HUES48 (cell line): Measurements from ENCODE around the gene PALM.

Experiments
- H3K27ac ChIP-seq: one replicate; pipeline ENCODE4 v1.7.0; 2013; ENCODE audit warnings: low read depth, low read length, inconsistent platforms
- H3K27me3 ChIP-seq: 2 replicates; pipeline ENCODE4 v1.6.1; 2013; ENCODE audit warnings: mild to moderate bottlenecking, low read length; ENCODE audit not compliant: control insufficient read depth, insufficient read depth
- H3K36me3 ChIP-seq: 2 replicates; pipeline ENCODE4 v1.6.1; 2013; ENCODE audit warnings: low read length; ENCODE audit not compliant: control insufficient read depth, insufficient read depth
- H3K4me1 ChIP-seq: 2 replicates; pipeline ENCODE4 v1.6.1; 2013; ENCODE audit warnings: mild to moderate bottlenecking, low read length; ENCODE audit not compliant: control insufficient read depth, insufficient read depth
- H3K4me3 ChIP-seq: 2 replicates; pipeline ENCODE4 v1.5.1; 2013; ENCODE audit warnings: mild to moderate bottlenecking, low read depth, low read length
- H3K9ac ChIP-seq: 2 replicates; pipeline ENCODE4 v1.6.1; 2013; ENCODE audit warnings: mild to moderate bottlenecking, low read depth, low read length, moderate library complexity
- H3K9me3 ChIP-seq: 2 replicates; pipeline ENCODE4 v1.6.1; 2013; ENCODE audit warnings: low read length; ENCODE audit not compliant: control insufficient read depth, insufficient read depth

The PALM gene

DNA sequence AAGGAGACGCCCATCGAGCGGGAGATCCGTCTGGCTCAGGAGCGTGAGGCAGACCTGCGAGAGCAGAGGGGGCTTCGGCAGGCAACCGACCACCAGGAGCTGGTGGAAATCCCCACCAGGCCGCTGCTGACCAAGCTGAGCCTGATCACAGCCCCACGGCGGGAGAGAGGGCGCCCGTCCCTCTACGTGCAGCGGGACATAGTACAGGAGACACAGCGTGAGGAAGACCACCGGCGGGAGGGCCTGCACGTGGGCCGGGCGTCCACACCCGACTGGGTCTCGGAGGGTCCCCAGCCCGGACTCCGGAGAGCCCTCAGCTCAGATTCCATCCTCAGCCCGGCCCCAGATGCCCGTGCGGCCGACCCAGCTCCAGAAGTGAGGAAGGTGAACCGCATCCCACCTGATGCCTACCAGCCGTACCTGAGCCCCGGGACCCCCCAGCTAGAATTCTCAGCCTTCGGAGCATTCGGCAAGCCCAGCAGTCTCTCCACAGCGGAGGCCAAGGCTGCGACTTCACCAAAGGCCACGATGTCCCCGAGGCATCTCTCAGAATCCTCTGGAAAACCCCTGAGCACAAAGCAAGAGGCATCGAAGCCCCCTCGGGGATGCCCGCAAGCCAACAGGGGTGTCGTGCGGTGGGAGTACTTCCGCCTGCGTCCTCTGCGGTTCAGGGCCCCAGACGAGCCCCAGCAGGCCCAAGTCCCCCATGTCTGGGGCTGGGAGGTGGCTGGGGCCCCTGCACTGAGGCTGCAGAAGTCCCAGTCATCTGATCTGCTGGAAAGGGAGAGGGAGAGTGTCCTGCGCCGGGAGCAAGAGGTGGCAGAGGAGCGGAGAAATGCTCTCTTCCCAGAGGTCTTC lies 49.3 kb downstream of the PALM start:
- H3K9me3 ChIP-seq: no peaks in the 10 kb centered on the region
- H3K4me1 ChIP-seq: no peaks in the 10 kb centered on the region
- H3K27ac ChIP-seq: no peak overlapping the region
- H3K27me3 ChIP-seq: no peaks in the 10 kb centered on the region
- H3K36me3 ChIP-seq: no peaks in the 10 kb centered on the region
- no peak overlapping the region for H3K9ac ChIP-seq
- no peak overlapping the region for H3K4me3 ChIP-seq

DNA sequence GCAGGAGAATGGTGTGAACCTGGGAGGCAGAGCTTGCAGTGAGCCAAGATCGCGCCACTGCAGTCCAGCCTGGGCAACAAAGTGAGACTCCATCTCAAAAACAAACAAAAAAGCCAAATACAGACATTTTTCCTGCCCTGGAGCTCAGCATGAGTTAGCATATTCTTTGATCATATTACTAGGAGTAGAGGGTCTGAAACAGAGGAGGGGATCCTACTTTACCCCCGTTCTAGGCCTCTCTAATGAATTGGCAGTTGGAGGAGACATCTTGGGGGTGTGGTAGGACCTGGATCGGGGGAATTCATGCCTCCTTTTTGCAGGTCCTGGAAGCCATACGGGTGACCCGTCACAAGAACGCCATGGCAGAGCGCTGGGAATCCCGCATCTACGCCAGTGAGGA lies 54.4 kb downstream of the PALM start:
- Histone ChIP-seq H3K9ac (no peak overlapping the region), H3K36me3 (no peaks in the 10 kb centered on the region), H3K27me3 (no peaks in the 10 kb centered on the region), H3K4me1 (no peaks in the 10 kb centered on the region), H3K4me3 (no peak overlapping the region), H3K27ac (no peak overlapping the region), H3K9me3 (no peaks in the 10 kb centered on the region)

DNA sequence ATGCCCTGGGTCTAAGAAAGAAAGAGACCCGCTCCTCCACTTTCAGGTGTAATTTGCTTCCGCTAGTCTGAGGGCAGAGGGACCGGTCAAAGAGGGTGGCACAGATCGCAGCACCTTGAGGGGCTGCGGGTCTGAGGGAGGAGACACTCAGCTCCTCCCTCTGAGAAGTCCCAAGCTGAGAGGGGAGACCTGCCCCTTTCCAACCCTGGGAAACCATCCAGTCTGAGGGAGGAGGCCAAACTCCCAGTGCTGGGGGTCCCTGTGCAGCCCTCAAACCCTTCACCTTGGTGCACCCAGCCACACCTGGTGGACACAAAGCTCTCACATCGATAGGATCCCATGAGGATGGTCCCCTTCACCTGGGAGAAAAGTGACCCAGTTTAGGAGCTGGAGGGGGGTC lies 55.1 kb downstream of the PALM start:
- no peaks in the 10 kb centered on the region for H3K4me1 ChIP-seq
- H3K27me3 ChIP-seq: no peaks in the 10 kb centered on the region
- no peak overlapping the region for H3K27ac ChIP-seq
- H3K36me3 ChIP-seq: no peaks in the 10 kb centered on the region
- no peak overlapping the region for H3K4me3 ChIP-seq
- H3K9me3 ChIP-seq: no peaks in the 10 kb centered on the region
- no peak overlapping the region for H3K9ac ChIP-seq

GRCh38 chr19:764301-764700 lies 55.6 kb downstream of the PALM start:
- Histone ChIP-seq H3K9me3 (no peaks in the 10 kb centered on the region), H3K27me3 (no peaks in the 10 kb centered on the region), H3K4me1 (no peaks in the 10 kb centered on the region), H3K27ac (no peak overlapping the region), H3K36me3 (no peaks in the 10 kb centered on the region), H3K9ac (no peak overlapping the region), H3K4me3 (no peak overlapping the region)

GRCh38 chr19:765179-765738 lies 56.5 kb downstream of the PALM start:
- Histone ChIP-seq H3K27ac (no peak overlapping the region), H3K9me3 (no peaks in the 10 kb centered on the region), H3K36me3 (no peaks in the 10 kb centered on the region), H3K9ac (no peak overlapping the region), H3K4me3 (no peak overlapping the region), H3K27me3 (no peaks in the 10 kb centered on the region), H3K4me1 (no peaks in the 10 kb centered on the region)

DNA sequence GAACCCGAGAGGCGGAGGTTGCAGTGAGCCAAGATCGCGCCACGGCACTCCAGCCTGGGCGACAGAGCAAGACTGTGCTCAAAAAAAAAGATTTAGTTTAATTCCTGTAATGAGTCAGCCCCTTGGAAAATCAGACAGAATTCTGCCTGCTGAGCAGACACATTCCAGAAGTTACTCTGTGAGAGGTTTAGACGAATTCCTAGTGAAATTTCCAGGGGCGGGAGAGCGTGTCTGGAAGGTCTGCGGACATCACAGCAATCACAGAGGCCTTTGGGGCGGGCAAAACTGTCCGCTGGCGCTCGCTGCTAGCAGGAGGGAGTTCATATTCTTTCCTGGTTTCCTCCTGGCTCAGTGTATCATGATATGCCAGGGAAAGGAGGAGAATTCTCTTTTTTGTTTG lies 59.7 kb downstream of the PALM start:
- no peaks in the 10 kb centered on the region for H3K9me3 ChIP-seq
- no peak overlapping the region for H3K4me3 ChIP-seq
- H3K4me1 ChIP-seq: no peaks in the 10 kb centered on the region
- no peaks in the 10 kb centered on the region for H3K36me3 ChIP-seq
- H3K27ac ChIP-seq: no peak overlapping the region
- H3K9ac ChIP-seq: no peak overlapping the region
- H3K27me3 ChIP-seq: no peaks in the 10 kb centered on the region

DNA sequence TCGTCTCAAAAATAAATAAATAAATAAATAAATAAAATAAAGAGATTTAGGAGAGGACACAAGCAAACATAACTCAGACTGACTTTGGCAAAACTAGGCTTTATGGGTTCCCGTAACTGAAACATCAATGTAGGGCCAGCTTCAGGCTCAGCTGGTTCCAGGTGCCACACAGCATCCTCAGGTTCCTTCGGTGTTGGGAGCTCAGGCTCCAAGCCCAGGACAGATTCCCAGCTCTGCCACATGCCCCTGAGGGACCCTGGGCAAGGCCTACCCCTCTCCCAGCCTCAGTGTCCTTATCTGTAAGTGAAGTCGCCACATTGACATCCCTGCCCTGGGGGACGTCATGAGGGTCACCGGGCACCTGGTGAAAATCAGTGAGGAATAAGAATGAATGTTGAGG lies 60.9 kb downstream of the PALM start:
- Histone ChIP-seq H3K9ac (no peak overlapping the region), H3K36me3 (no peaks in the 10 kb centered on the region), H3K27me3 (no peaks in the 10 kb centered on the region), H3K27ac (no peak overlapping the region), H3K9me3 (no peaks in the 10 kb centered on the region), H3K4me3 (no peak overlapping the region), H3K4me1 (no peaks in the 10 kb centered on the region)

GRCh38 chr19:771332-771785 lies 62.6 kb downstream of the PALM start:
- Histone ChIP-seq H3K27me3 (no peaks in the 10 kb centered on the region), H3K9me3 (no peaks in the 10 kb centered on the region), H3K27ac (no peak overlapping the region), H3K4me1 (no peaks in the 10 kb centered on the region), H3K4me3 (no peak overlapping the region), H3K9ac (no peak overlapping the region), H3K36me3 (no peaks in the 10 kb centered on the region)

DNA sequence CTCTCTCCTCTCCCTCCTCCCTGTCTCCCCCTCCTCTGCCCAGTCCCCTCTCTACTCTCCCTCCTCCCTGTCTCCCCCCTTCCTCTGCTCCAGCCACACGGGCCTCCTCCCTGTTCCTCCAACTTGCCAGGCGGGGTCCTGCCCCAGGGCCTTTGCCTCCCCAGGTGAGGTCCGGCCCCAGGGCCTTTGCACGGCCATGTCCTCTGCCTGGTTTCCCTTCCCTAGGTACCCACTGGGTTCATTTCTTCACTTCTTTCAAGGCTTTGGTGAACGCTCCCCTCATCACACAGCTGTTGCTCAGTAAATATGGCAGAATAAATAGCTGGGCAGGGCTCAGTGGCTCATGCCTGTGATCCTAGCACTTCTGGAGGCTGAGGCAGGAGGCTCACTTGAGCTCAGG lies 63.3 kb downstream of the PALM start:
- no peaks in the 10 kb centered on the region for H3K9me3 ChIP-seq
- H3K36me3 ChIP-seq: no peaks in the 10 kb centered on the region
- no peak overlapping the region for H3K27ac ChIP-seq
- H3K4me1 ChIP-seq: no peaks in the 10 kb centered on the region
- no peak overlapping the region for H3K9ac ChIP-seq
- no peaks in the 10 kb centered on the region for H3K27me3 ChIP-seq
- H3K4me3 ChIP-seq: no peak overlapping the region

DNA sequence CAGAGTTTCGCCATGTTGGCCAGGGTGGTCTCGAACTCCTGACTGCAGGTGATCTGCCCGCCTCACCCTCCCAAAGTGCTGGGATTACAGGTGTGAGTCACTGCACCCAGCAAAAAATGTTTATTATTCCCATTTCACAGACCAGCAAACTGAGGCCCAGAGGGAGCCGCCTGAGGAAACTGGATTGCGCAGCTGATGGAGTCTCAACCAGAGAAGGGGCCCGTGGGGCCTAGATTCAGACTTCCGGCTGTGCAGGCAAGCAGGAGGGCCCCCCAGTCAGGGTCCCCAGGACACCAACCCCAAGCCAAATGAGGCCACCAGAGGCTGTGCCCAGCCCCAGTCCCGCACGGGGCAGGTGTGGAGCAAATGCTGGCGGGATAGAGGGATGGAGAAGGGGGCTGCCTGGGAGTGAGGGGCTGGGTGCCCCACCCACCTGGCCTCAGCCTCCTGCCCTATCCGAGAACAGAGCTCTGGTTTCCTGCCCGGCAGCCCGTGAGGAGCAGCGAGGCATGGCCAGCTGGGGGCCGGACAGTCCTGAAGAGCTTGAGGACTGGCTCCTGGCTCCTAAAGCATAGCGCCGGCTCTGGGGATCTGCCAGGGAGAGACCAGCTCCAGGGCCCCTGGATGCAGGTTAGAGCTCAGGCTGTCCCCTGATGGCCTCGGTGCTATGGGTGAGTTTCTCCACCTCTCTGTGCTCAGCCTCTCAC lies 64.1 kb downstream of the PALM start:
- Histone ChIP-seq H3K4me1 (no peaks in the 10 kb centered on the region), H3K9ac (no peak overlapping the region), H3K9me3 (no peaks in the 10 kb centered on the region), H3K27me3 (no peaks in the 10 kb centered on the region), H3K27ac (no peak overlapping the region), H3K36me3 (no peaks in the 10 kb centered on the region), H3K4me3 (no peak overlapping the region)

- no peaks in the 10 kb centered on the region for H3K36me3 ChIP-seq
- no peak overlapping the region for H3K27ac ChIP-seq
- H3K9ac ChIP-seq: no peak overlapping the region
- H3K4me1 ChIP-seq: no peaks in the 10 kb centered on the region
- H3K4me3 ChIP-seq: no peak overlapping the region
- H3K27me3 ChIP-seq: no peaks in the 10 kb centered on the region
- no peaks in the 10 kb centered on the region for H3K9me3 ChIP-seq
Observed at GRCh38 chr19:776549-776948, 67.8 kb downstream of the PALM start.
